ENCODE results near the gene GNG8. TPM values are rescaled to one million over a fixed set of nuclear protein-coding genes. Genes with fewer than 3 reads are reported as not detected.

GNG8 gene
- total and polyA plus RNA-seq, 2 of the 13 experiments (the other 11 are each of a cell fraction or from before 2014, with no cell fraction given), result not detected

DNA sequence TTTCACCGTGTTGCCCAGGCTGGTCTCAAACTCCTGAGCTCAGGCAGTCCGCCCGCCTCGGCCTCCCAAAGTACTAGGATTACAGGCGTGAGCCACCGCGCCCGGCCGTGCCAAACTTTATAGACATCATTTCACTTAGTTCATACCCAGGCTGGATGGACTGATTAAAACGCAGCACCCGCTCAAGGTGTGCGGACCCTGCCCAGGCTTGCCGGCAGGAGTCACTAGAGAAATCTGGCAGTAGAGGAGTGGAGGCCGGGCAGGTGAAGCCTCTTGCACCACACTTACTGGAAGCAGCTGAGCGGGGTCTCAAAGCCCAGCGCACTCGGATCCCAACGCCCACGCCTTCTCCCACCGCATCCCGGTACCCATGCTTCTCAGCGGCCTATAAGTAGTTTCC lies 22.5 kb downstream of the GNG8 start:
- Histone ChIP-seq H3K4me1 (ENCODE audit: insufficient read depth, low read length) (peaks cover 14% of the 10 kb centered on the region), H3K4me3 (replicated peaks in 1 of 3; ENCODE audit: insufficient read depth in 1 of 3, low read depth in 2 of 3, low read length in 3 of 3) (no peak overlapping the region), H3K79me2 (ENCODE audit: insufficient read depth, low read length) (no peaks in the 10 kb centered on the region), H3K9me3 (ENCODE audit: low read length) (no peaks in the 10 kb centered on the region), H3K27me3 (ENCODE audit: control insufficient read depth in 1 of 2, insufficient read depth in 2 of 2, low read length in 2 of 2) (peaks cover 0 to 9% of the 10 kb centered on the region in 2 experiments; a peak in 3 of 5 replicates), H3K36me3 (replicated peaks in 1 of 2; ENCODE audit: control insufficient read depth in 1 of 2, insufficient read depth in 2 of 2, low read length in 2 of 2) (peaks cover 6 to 19% of the 10 kb centered on the region in 2 experiments; a peak in 4 of 5 replicates), H3K4me2 (ENCODE audit: low read depth, low read length) (no peak overlapping the region), H4K20me1 (ENCODE audit: insufficient read depth, low read length) (no peaks in the 10 kb centered on the region), H3K27ac (ENCODE audit: extremely low read length, insufficient read depth, low read length) (no peak overlapping the region), H2AFZ (ENCODE audit: low read length) (no peak overlapping the region), H3K9ac (ENCODE audit: insufficient read depth, low read depth, low read length) (no peak overlapping the region)
- intact Hi-C loops (cut with micrococcal nuclease; ENCODE audit: unreplicated experiment), result no loop called here
- no peak for DNase-seq (ENCODE audit: low spot score)
- ChIA-PET CTCF (ENCODE audit: low intra/inter-chr PET ratio, low total read pairs) (interaction anchor here (2.6 kb wide), 1 partner anchor 48 kb away, joined by 34 read pairs; the partner anchor contains the start of gene DACT3), POLR2A (interaction anchor here (1.3 kb wide), 2 partner anchors 10 to 48 kb away, joined by 6 to 8 read pairs; partner anchors contain the start of gene DACT3)
- WGBS (ENCODE audit: low lambda C conversion rate), result 82% methylated on average over 22 of the region's 22 CpGs
- TF ChIP-seq ZSCAN9 (CRISPR knock-in tag; IDR thresholded peaks at IDR 0.05; ENCODE audit: borderline replicate concordance) (no peak), ZNF543 (CRISPR knock-in tag; IDR thresholded peaks at IDR 0.05) (no peak), ELF4 (CRISPR knock-in tag; IDR thresholded peaks at IDR 0.05; ENCODE audit: borderline replicate concordance) (no peak)
- TF ChIP-seq, protein P1, sequence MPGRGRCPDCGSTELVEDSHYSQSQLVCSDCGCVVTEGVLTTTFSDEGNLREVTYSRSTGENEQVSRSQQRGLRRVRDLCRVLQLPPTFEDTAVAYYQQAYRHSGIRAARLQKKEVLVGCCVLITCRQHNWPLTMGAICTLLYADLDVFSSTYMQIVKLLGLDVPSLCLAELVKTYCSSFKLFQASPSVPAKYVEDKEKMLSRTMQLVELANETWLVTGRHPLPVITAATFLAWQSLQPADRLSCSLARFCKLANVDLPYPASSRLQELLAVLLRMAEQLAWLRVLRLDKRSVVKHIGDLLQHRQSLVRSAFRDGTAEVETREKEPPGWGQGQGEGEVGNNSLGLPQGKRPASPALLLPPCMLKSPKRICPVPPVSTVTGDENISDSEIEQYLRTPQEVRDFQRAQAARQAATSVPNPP (CRISPR knock-in tag; IDR thresholded peaks at IDR 0.05), result no peak
- in situ Hi-C loops (cut with HindIII; ENCODE audit: extremely low pct_ligation_motif_present, low pct_unique_long_range_greater_than_20kb), result loop anchor here (10.0 kb wide), 1 partner anchor 51 kb away; the partner anchor contains the start of gene DACT3
- ATAC-seq, result no peak
- no peak for FAIRE-seq
- BruUV-seq (replicated peaks), result no TSS peak

DNA sequence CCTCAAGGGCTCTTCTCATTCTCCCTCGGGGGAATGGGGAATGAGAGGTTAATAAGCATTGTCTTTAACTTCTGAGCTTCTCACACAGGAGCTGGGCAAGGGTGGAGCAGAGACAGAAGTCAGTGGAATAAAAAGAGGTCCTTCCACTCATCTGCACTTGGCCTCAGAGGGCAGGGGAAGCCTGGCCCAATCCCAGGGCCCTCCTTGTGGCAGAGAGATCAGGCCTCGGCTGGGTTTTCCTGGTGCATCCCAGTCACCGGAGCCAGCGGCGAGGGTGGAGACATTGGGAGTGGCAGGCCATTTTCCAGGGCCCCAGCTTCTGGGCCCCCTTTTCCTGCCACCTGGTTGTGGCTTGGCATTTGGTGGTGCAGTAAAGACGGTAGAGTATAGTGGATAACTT lies 24.2 kb downstream of the GNG8 start:
- in situ Hi-C loops (cut with HindIII; ENCODE audit: extremely low pct_ligation_motif_present, low pct_unique_long_range_greater_than_20kb) (loop anchor here (10.0 kb wide), 1 partner anchor 53 kb away; the partner anchor contains the start of gene DACT3), intact Hi-C loops (cut with micrococcal nuclease; ENCODE audit: unreplicated experiment) (no loop called here)
- H3K4me1 ChIP-seq (ENCODE audit: insufficient read depth, low read length), result peaks cover 12% of the 10 kb centered on the region
- no peak for DNase-seq (ENCODE audit: low spot score)
- H3K27ac ChIP-seq (ENCODE audit: extremely low read length, insufficient read depth, low read length), result no peak overlapping the region
- H3K9ac ChIP-seq (ENCODE audit: insufficient read depth, low read depth, low read length), result no peak overlapping the region
- no peak overlapping the region for H3K4me3 ChIP-seq (replicated peaks in 1 of 3; ENCODE audit: insufficient read depth in 1 of 3, low read depth in 2 of 3, low read length in 3 of 3)
- ChIA-PET POLR2A (interaction anchor here (1.9 to 2.8 kb wide), 3 partner anchors 9 to 50 kb away, joined by 6 to 11 read pairs (median 10); partner anchors contain the start of genes CALM3 and DACT3), CTCF (ENCODE audit: low intra/inter-chr PET ratio, low total read pairs) (no interaction called here)
- BruUV-seq (replicated peaks), result no TSS peak
- peaks cover 0 to 2% of the 10 kb centered on the region in 2 experiments; a peak in 2 of 5 replicates for H3K27me3 ChIP-seq (ENCODE audit: control insufficient read depth in 1 of 2, insufficient read depth in 2 of 2, low read length in 2 of 2)
- H4K20me1 ChIP-seq (ENCODE audit: insufficient read depth, low read length), result no peaks in the 10 kb centered on the region
- H3K4me2 ChIP-seq (ENCODE audit: low read depth, low read length), result no peak overlapping the region
- ATAC-seq, result no peak
- no peak for FAIRE-seq
- WGBS (ENCODE audit: low lambda C conversion rate), result 87% methylated on average over 6 of the region's 6 CpGs
- no peak overlapping the region for H2AFZ ChIP-seq (ENCODE audit: low read length)
- peaks cover 21 to 37% of the 10 kb centered on the region in 2 experiments; a peak in 4 of 5 replicates for H3K36me3 ChIP-seq (replicated peaks in 1 of 2; ENCODE audit: control insufficient read depth in 1 of 2, insufficient read depth in 2 of 2, low read length in 2 of 2)
- H3K9me3 ChIP-seq (ENCODE audit: low read length), result no peaks in the 10 kb centered on the region
- H3K79me2 ChIP-seq (ENCODE audit: insufficient read depth, low read length), result no peaks in the 10 kb centered on the region
- TF ChIP-seq ZNF232 (CRISPR knock-in tag; IDR thresholded peaks at IDR 0.05; ENCODE audit: borderline replicate concordance), result no peak
- TF ChIP-seq, protein P2, sequence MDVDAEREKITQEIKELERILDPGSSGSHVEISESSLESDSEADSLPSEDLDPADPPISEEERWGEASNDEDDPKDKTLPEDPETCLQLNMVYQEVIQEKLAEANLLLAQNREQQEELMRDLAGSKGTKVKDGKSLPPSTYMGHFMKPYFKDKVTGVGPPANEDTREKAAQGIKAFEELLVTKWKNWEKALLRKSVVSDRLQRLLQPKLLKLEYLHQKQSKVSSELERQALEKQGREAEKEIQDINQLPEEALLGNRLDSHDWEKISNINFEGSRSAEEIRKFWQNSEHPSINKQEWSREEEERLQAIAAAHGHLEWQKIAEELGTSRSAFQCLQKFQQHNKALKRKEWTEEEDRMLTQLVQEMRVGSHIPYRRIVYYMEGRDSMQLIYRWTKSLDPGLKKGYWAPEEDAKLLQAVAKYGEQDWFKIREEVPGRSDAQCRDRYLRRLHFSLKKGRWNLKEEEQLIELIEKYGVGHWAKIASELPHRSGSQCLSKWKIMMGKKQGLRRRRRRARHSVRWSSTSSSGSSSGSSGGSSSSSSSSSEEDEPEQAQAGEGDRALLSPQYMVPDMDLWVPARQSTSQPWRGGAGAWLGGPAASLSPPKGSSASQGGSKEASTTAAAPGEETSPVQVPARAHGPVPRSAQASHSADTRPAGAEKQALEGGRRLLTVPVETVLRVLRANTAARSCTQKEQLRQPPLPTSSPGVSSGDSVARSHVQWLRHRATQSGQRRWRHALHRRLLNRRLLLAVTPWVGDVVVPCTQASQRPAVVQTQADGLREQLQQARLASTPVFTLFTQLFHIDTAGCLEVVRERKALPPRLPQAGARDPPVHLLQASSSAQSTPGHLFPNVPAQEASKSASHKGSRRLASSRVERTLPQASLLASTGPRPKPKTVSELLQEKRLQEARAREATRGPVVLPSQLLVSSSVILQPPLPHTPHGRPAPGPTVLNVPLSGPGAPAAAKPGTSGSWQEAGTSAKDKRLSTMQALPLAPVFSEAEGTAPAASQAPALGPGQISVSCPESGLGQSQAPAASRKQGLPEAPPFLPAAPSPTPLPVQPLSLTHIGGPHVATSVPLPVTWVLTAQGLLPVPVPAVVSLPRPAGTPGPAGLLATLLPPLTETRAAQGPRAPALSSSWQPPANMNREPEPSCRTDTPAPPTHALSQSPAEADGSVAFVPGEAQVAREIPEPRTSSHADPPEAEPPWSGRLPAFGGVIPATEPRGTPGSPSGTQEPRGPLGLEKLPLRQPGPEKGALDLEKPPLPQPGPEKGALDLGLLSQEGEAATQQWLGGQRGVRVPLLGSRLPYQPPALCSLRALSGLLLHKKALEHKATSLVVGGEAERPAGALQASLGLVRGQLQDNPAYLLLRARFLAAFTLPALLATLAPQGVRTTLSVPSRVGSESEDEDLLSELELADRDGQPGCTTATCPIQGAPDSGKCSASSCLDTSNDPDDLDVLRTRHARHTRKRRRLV (CRISPR knock-in tag; IDR thresholded peaks at IDR 0.05), result no peak
- no peak for TF ChIP-seq RFXANK (CRISPR knock-in tag; IDR thresholded peaks at IDR 0.05)
- TF ChIP-seq CC2D1A (CRISPR knock-in tag; IDR thresholded peaks at IDR 0.05), result no peak
- no peak for TF ChIP-seq KMT2B (CRISPR knock-in tag; IDR thresholded peaks at IDR 0.05)
- TF ChIP-seq ZFP36 (IDR thresholded peaks at IDR 0.05; ENCODE audit: borderline replicate concordance, low read depth, low read length, partially characterized antibody), result no peak
- TF ChIP-seq, protein P3, sequence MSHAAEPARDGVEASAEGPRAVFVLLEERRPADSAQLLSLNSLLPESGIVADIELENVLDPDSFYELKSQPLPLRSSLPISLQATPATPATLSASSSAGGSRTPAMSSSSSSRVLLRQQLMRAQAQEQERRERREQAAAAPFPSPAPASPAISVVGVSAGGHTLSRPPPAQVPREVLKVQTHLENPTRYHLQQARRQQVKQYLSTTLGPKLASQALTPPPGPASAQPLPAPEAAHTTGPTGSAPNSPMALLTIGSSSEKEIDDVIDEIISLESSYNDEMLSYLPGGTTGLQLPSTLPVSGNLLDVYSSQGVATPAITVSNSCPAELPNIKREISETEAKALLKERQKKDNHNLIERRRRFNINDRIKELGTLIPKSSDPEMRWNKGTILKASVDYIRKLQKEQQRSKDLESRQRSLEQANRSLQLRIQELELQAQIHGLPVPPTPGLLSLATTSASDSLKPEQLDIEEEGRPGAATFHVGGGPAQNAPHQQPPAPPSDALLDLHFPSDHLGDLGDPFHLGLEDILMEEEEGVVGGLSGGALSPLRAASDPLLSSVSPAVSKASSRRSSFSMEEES (CRISPR knock-in tag; IDR thresholded peaks at IDR 0.05), result no peak
